ENCODE measurements around the gene SLIT3. TPM values are rescaled to one million over a fixed set of nuclear protein-coding genes. Genes with fewer than 3 reads are reported as not detected.

SLIT3 gene
- total RNA-seq, 1 donor from 2014 or later = 0.22 TPM

GRCh38 chr5:168972731-168973130, 328.2 kb downstream of the SLIT3 start:
- no peaks in the 10 kb centered on the region for H3F3A ChIP-seq (ENCODE audit: low read depth)
- H3K4me3 ChIP-seq = no peak overlapping the region
- no peaks in the 10 kb centered on the region for H4K20me1 ChIP-seq (ENCODE audit: low read depth)

GRCh38 chr5:168971100-168971499, 329.8 kb downstream of the SLIT3 start:
- no peak overlapping the region for H3K4me3 ChIP-seq
- no peaks in the 10 kb centered on the region for H3K27me3 Mint-ChIP-seq (ENCODE audit: insufficient read depth, low read depth)

More at GRCh38 chr5:168972731-168973130, 328.2 kb downstream of the SLIT3 start:
- H3K27me3 Mint-ChIP-seq (ENCODE audit: insufficient read depth, low read depth) = no peaks in the 10 kb centered on the region
- no peaks in the 10 kb centered on the region for H3K27me3 ChIP-seq
- no peak overlapping the region for H3K27ac ChIP-seq
- H3K4me3 Mint-ChIP-seq = no peak overlapping the region
- no peaks in the 10 kb centered on the region for H3K4me1 ChIP-seq
- H3K9me3 Mint-ChIP-seq = no peaks in the 10 kb centered on the region
- H3K9me3 ChIP-seq (ENCODE audit: low read depth) = no peaks in the 10 kb centered on the region
- no peak overlapping the region for H3K27ac Mint-ChIP-seq
- DNase-seq (ENCODE audit: low spot score) = no peak
- H2AFZ ChIP-seq (replicated peaks) = no peak overlapping the region
- H3K79me2 ChIP-seq (ENCODE audit: low read depth) = no peaks in the 10 kb centered on the region
- H3K4me2 ChIP-seq = no peak overlapping the region
- no peak for TF ChIP-seq EZH2 (IDR thresholded peaks at IDR 0.05)
- TF ChIP-seq EZH2phosphoT487 (IDR thresholded peaks at IDR 0.05) = no peak
- no peak for TF ChIP-seq CTCF (IDR thresholded peaks at IDR 0.05)
- H3K4me1 Mint-ChIP-seq = peaks cover 16% of the 10 kb centered on the region
- H3K36me3 Mint-ChIP-seq = no peaks in the 10 kb centered on the region
- H3K36me3 ChIP-seq = no peaks in the 10 kb centered on the region
- H3K9ac ChIP-seq = no peak overlapping the region

GRCh38 chr5:168969326-168969886, 331.5 kb downstream of the SLIT3 start:
- Mint-ChIP-seq H3K27ac (no peak overlapping the region), H3K27me3 (ENCODE audit: insufficient read depth, low read depth) (no peaks in the 10 kb centered on the region), H3K36me3 (no peaks in the 10 kb centered on the region), H3K4me3 (no peak overlapping the region), H3K4me1 (no peaks in the 10 kb centered on the region), H3K9me3 (no peaks in the 10 kb centered on the region)
- no peak overlapping the region for H3K9ac ChIP-seq
- no peaks in the 10 kb centered on the region for H4K20me1 ChIP-seq (ENCODE audit: low read depth)
- no peaks in the 10 kb centered on the region for H3F3A ChIP-seq (ENCODE audit: low read depth)
- H2AFZ ChIP-seq (replicated peaks) = no peak overlapping the region
- no peak overlapping the region for H3K4me3 ChIP-seq
- no peaks in the 10 kb centered on the region for H3K36me3 ChIP-seq
- no peak overlapping the region for H3K27ac ChIP-seq
- H3K4me2 ChIP-seq = no peak overlapping the region
- no peaks in the 10 kb centered on the region for H3K4me1 ChIP-seq
- H3K9me3 ChIP-seq (ENCODE audit: low read depth) = no peaks in the 10 kb centered on the region
- no peaks in the 10 kb centered on the region for H3K79me2 ChIP-seq (ENCODE audit: low read depth)
- no peaks in the 10 kb centered on the region for H3K27me3 ChIP-seq
- no peak for DNase-seq (ENCODE audit: low spot score)
- TF ChIP-seq EZH2phosphoT487 (IDR thresholded peaks at IDR 0.05) (no peak), EZH2 (IDR thresholded peaks at IDR 0.05) (no peak), CTCF (IDR thresholded peaks at IDR 0.05) (no peak)

More at GRCh38 chr5:168971100-168971499, 329.8 kb downstream of the SLIT3 start:
- no peak overlapping the region for H3K27ac Mint-ChIP-seq
- no peaks in the 10 kb centered on the region for H3K27me3 ChIP-seq
- no peak overlapping the region for H3K4me3 Mint-ChIP-seq
- H3K36me3 Mint-ChIP-seq = no peaks in the 10 kb centered on the region
- H3K4me1 ChIP-seq = no peaks in the 10 kb centered on the region
- no peak overlapping the region for H3K27ac ChIP-seq
- no peaks in the 10 kb centered on the region for H3K36me3 ChIP-seq
- no peak overlapping the region for H2AFZ ChIP-seq (replicated peaks)
- no peak for DNase-seq (ENCODE audit: low spot score)
- no peak overlapping the region for H3K9ac ChIP-seq
- no peaks in the 10 kb centered on the region for H3K9me3 ChIP-seq (ENCODE audit: low read depth)
- H3K4me2 ChIP-seq = no peak overlapping the region
- no peaks in the 10 kb centered on the region for H3F3A ChIP-seq (ENCODE audit: low read depth)
- no peaks in the 10 kb centered on the region for H3K9me3 Mint-ChIP-seq
- H3K79me2 ChIP-seq (ENCODE audit: low read depth) = no peaks in the 10 kb centered on the region
- peaks cover 9% of the 10 kb centered on the region for H3K4me1 Mint-ChIP-seq
- TF ChIP-seq EZH2phosphoT487 (IDR thresholded peaks at IDR 0.05) (no peak), EZH2 (IDR thresholded peaks at IDR 0.05) (no peak), CTCF (IDR thresholded peaks at IDR 0.05) (no peak)
- no peaks in the 10 kb centered on the region for H4K20me1 ChIP-seq (ENCODE audit: low read depth)
